PC-3 (cell line): Measurements from ENCODE around the gene S100PBP.

Experiments used
- EZH2 ChIP-seq: fragments of 300-600 bp; sonication (generic); IDR thresholded peaks from one replicate; pipeline ENCODE4 v1.6.1; 2017; ENCODE audit warnings: antibody characterized with exemption, mild to moderate bottlenecking, low read length; ENCODE audit not compliant: unreplicated experiment
- TF ChIP-seq, protein P1 (sequence below): fragments of 300-600 bp; sonication (generic); conservative IDR thresholded peaks from 2 replicates; pipeline ENCODE4 v1.5.1; 2017; ENCODE audit warnings: antibody characterized with exemption, low read depth, mild to moderate bottlenecking, low read length

DNA sequence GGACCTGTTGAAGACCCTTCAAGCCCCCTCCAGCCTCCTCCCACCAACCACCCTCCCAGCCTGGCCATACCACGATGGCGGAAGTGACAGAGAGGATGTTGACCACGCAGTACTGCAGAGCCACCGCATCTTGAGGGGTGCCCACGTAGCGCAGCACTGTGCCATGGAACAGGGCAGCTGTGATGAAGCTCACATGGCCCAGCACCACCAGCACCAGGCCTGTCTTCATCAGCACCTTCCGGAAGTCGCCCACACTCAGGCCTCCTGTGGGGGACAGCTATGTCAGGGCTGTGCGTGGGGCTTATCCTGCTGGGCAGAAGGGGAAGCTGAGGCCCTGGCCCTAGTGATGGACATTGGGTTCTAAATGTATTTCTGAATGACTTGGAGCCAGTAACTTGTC, 80.6 kb downstream of the S100PBP start:
- TF ChIP-seq, protein P1, sequence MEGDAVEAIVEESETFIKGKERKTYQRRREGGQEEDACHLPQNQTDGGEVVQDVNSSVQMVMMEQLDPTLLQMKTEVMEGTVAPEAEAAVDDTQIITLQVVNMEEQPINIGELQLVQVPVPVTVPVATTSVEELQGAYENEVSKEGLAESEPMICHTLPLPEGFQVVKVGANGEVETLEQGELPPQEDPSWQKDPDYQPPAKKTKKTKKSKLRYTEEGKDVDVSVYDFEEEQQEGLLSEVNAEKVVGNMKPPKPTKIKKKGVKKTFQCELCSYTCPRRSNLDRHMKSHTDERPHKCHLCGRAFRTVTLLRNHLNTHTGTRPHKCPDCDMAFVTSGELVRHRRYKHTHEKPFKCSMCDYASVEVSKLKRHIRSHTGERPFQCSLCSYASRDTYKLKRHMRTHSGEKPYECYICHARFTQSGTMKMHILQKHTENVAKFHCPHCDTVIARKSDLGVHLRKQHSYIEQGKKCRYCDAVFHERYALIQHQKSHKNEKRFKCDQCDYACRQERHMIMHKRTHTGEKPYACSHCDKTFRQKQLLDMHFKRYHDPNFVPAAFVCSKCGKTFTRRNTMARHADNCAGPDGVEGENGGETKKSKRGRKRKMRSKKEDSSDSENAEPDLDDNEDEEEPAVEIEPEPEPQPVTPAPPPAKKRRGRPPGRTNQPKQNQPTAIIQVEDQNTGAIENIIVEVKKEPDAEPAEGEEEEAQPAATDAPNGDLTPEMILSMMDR = no peak
- no peak for TF ChIP-seq EZH2
